Hepatocyte (in vitro differentiated cells): ENCODE measurements around the gene ASL. TPM values are rescaled to one million over a fixed set of nuclear protein-coding genes. Genes with fewer than 3 reads are reported as not detected.
"Not testable (repeated sequence)": the region's sequence is repeated elsewhere in the genome, so short reads cannot be mapped to it uniquely, and the experiment has no call there.

ENCODE experiments used
- DNase-seq: peaks from one replicate; pipeline ENCODE4 v3.0.0-alpha.2; 2016; ENCODE audit warnings: low spot score
- H2AFZ ChIP-seq: fragments of 200-600 bp; sonication (generic); 2 replicates; pipeline ENCODE4 v1.6.0; 2016; ENCODE audit warnings: antibody characterized with exemption, mild to moderate bottlenecking
- H3K27ac ChIP-seq: fragments of 200-600 bp; sonication (generic); 2 replicates; pipeline ENCODE4 v1.5.1; 2016; ENCODE audit warnings: mild to moderate bottlenecking
- H3K27me3 ChIP-seq: fragments of 200-600 bp; sonication (generic); 2 replicates; pipeline ENCODE4 v1.6.1; 2016
- H3K36me3 ChIP-seq: fragments of 200-600 bp; sonication (generic); replicated peaks from 2 replicates; pipeline ENCODE4 v1.5.1; 2016; ENCODE audit warnings: low read depth; ENCODE audit not compliant: insufficient read depth
- H3K4me1 ChIP-seq: fragments of 200-600 bp; sonication (generic); 2 replicates; pipeline ENCODE4 v1.5.1; 2016; ENCODE audit warnings: mild to moderate bottlenecking, moderate library complexity; ENCODE audit not compliant: insufficient read depth
- H3K4me2 ChIP-seq: fragments of 200-600 bp; sonication (generic); 2 replicates; pipeline ENCODE4 v1.6.0; 2016
- H3K4me3 ChIP-seq: fragments of 200-600 bp; sonication (generic); 2 replicates; pipeline ENCODE4 v1.5.1; 2016; ENCODE audit warnings: mild to moderate bottlenecking
- H3K79me2 ChIP-seq: fragments of 200-600 bp; sonication (generic); 2 replicates; pipeline ENCODE4 v1.6.0; 2017; ENCODE audit warnings: mild to moderate bottlenecking
- H3K9me2 ChIP-seq: fragments of 200-600 bp; sonication (generic); replicated peaks from 2 replicates; pipeline ENCODE4 v1.6.0; 2017; ENCODE audit warnings: mild to moderate bottlenecking; ENCODE audit not compliant: insufficient read depth
- H3K9me3 ChIP-seq: fragments of 200-600 bp; sonication (generic); 2 replicates; pipeline ENCODE4 v1.5.1; 2016; ENCODE audit warnings: low read depth, mild to moderate bottlenecking
- H4K20me1 ChIP-seq: fragments of 200-600 bp; sonication (generic); 2 replicates; pipeline ENCODE4 v1.6.0; 2016; ENCODE audit warnings: mild to moderate bottlenecking; ENCODE audit not compliant: insufficient read depth, poor library complexity, severe bottlenecking
- CTCF ChIP-seq: fragments of 200-600 bp; sonication (generic); IDR thresholded peaks from 2 replicates; pipeline ENCODE4 v1.5.1; 2016; ENCODE audit warnings: antibody characterized with exemption, mild to moderate bottlenecking; ENCODE audit not compliant: poor library complexity
- EZH2 ChIP-seq: fragments of 200-600 bp; sonication (generic); IDR thresholded peaks from 2 replicates; pipeline ENCODE4 v1.6.1; 2016; ENCODE audit warnings: antibody characterized with exemption, mild to moderate bottlenecking, borderline replicate concordance
- EZH2phosphoT487 ChIP-seq: fragments of 200-600 bp; sonication (generic); IDR thresholded peaks from one replicate; pipeline ENCODE4 v1.6.1; 2018; ENCODE audit warnings: antibody characterized with exemption, mild to moderate bottlenecking, low read depth, moderate library complexity; ENCODE audit not compliant: unreplicated experiment, severe bottlenecking
- WGBS: methylation state at CpG from one replicate; pipeline ENCODE4 v1.1.6; 2016; ENCODE audit warnings: low lambda C conversion rate; ENCODE audit errors: missing lambda C conversion rate; 5-methylcytosine and 5-hydroxymethylcytosine counted together
- polyA plus RNA-seq: library from polyadenylated mRNA; unstranded; fragments of >200 nt; fragmentation: Nextera tagmentation; extraction: Ambion mirVana; gene quantifications from 2 replicates; pipeline ENCODE4 v1.2.1, GENCODE V29; 2016
- total RNA-seq: library from RNA; depleted of rRNA; stranded (reverse); fragments of >200 nt; gene quantifications from 2 replicates; pipeline ENCODE4 v1.2.3, GENCODE V29; 2014

Gene ASL
- total and polyA plus RNA-seq, 2 experiments from 2014 or later = 98.5 to 109 TPM

- no peaks in the 10 kb centered on the region for H3K27me3 ChIP-seq
- WGBS = 97% methylated on average over 5 of the region's 5 CpGs
- no peak overlapping the region for H3K27ac ChIP-seq
- H3K4me3 ChIP-seq = no peak overlapping the region
- no peak overlapping the region for H2AFZ ChIP-seq
- no peaks in the 10 kb centered on the region for H3K79me2 ChIP-seq
- no peaks in the 10 kb centered on the region for H3K9me2 ChIP-seq
- H3K4me2 ChIP-seq = no peak overlapping the region
- no peaks in the 10 kb centered on the region for H3K4me1 ChIP-seq
- H3K36me3 ChIP-seq = no peaks in the 10 kb centered on the region
- H4K20me1 ChIP-seq = no peaks in the 10 kb centered on the region
- H3K9me3 ChIP-seq = no peaks in the 10 kb centered on the region
- TF ChIP-seq EZH2phosphoT487 (no peak), EZH2 (no peak)
- DNase-seq = no peak
These were observed 29.7 kb downstream of the ASL start for GRCh38 chr7:66105263-66105748.

DNA sequence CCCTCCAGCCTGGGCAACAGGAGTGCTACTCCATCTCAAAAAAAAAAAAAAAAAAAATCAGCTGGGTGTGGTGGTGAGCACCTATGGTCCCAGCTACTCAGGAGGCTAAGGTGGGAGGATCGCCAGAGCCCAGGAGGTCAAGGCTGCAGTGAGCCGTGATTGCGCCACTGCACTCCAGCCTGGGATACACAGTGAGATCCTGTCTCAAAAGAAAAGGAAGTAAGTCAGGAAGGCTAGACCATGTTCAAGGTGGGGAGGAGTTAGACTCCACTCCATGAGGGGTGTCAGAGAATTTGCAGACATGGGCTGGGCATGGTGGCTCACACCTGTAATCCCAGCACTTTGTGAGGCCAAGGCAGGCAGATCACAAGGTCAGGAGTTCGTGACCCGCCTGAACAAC is 32.8 kb downstream of the ASL start:
- H4K20me1 ChIP-seq = not testable (repeated sequence)

GRCh38 chr7:66110856-66111255 is 35.2 kb downstream of the ASL start:
- 70% methylated on average over 9 of the region's 9 CpGs for WGBS
- no peak for DNase-seq
- Histone ChIP-seq H2AFZ (no peak overlapping the region), H3K79me2 (peaks cover 8% of the 10 kb centered on the region), H3K27ac (no peak overlapping the region), H3K9me2 (no peaks in the 10 kb centered on the region), H4K20me1 (no peaks in the 10 kb centered on the region), H3K9me3 (no peaks in the 10 kb centered on the region), H3K4me2 (no peak overlapping the region), H3K27me3 (no peaks in the 10 kb centered on the region), H3K4me3 (no peak overlapping the region), H3K4me1 (peaks cover 4% of the 10 kb centered on the region), H3K36me3 (no peaks in the 10 kb centered on the region)
- TF ChIP-seq CTCF (no peak), EZH2phosphoT487 (no peak), EZH2 (no peak)

More for the DNA sequence above, 32.8 kb downstream of the ASL start:
- H3K27me3 ChIP-seq, H3K9me2 ChIP-seq, H3K4me2 ChIP-seq, H3K79me2 ChIP-seq, H2AFZ ChIP-seq, DNase-seq, H3K4me3 ChIP-seq, H3K27ac ChIP-seq, H3K9me3 ChIP-seq, H3K4me1 ChIP-seq, H3K36me3 ChIP-seq: not testable (repeated sequence)
- WGBS = 88% methylated on average over 5 of the region's 5 CpGs

DNA sequence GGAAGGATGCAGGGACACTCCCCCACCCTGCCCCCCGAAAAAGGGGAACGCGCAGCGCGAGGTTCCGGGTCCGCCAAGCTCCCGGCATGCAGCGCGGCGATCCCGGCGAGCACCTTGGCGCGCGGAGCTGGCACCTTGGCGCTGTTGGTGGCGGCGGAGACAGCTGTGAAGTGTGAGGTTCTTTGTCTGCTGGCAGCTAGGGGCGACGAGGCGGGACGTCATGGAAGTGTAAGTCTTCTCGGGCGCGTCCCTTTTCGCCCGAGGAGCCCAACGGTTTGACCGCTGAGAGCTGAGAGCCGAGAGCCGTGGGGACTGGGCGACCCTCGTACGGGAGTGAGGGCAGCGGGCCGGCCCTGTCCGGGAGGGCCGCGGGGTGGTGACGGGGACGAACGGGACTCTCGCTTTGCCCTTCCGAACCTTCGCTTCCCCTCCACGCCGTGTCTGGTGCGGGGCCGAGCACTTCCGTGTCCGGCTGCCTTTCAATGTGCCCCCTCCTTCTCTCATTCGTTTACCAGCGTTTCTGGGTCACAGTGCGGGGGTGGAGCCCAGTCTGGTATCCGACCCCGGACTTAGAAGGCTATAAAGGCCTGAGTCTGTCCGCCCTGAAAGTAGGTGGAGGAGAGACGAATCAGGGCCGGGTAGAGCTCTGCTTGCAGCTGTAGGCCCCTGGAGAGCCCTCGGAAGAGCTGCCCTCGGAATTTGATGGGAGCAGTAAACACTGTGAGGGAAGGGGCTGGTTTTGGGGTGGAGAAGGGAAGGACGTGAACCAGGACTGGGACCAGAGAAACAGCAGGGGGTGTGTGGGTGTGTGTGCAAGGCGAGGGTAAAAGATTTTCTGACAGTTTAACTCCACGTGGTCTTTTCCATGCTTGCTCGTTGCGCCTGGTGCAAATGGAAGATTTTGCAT is 39.4 kb downstream of the ASL start, which contains the start of gene CRCP:
TSS of gene CRCP (plus strand) at position 105 of the 907 bp plus-strand sequence. CDS start at position 221, 116 bp downstream.
- peaks cover 17% of the 10 kb centered on the region for H4K20me1 ChIP-seq
- peak; percentile 89 for DNase-seq
- H3K4me3 ChIP-seq = peak within 1 kb of the TSS; percentile 79
- no peaks in the 10 kb centered on the region for H3K27me3 ChIP-seq
- H3K36me3 ChIP-seq = no peaks in the 10 kb centered on the region
- peaks cover 49% of the 10 kb centered on the region for H3K79me2 ChIP-seq
- H2AFZ ChIP-seq = peak within 1 kb of the TSS; percentile 85
- peak within 1 kb of the TSS; percentile 98 for H3K27ac ChIP-seq
- no peaks in the 10 kb centered on the region for H3K9me2 ChIP-seq
- no peak for TF ChIP-seq EZH2
- TF ChIP-seq EZH2phosphoT487 = no peak
- TF ChIP-seq CTCF = peak; percentile 50
- H3K9me3 ChIP-seq = no peaks in the 10 kb centered on the region
- peak within 1 kb of the TSS; percentile 80 for H3K4me2 ChIP-seq
- WGBS = 2% methylated on average over 67 of the region's 67 CpGs
- peaks cover 17% of the 10 kb centered on the region for H3K4me1 ChIP-seq

DNA sequence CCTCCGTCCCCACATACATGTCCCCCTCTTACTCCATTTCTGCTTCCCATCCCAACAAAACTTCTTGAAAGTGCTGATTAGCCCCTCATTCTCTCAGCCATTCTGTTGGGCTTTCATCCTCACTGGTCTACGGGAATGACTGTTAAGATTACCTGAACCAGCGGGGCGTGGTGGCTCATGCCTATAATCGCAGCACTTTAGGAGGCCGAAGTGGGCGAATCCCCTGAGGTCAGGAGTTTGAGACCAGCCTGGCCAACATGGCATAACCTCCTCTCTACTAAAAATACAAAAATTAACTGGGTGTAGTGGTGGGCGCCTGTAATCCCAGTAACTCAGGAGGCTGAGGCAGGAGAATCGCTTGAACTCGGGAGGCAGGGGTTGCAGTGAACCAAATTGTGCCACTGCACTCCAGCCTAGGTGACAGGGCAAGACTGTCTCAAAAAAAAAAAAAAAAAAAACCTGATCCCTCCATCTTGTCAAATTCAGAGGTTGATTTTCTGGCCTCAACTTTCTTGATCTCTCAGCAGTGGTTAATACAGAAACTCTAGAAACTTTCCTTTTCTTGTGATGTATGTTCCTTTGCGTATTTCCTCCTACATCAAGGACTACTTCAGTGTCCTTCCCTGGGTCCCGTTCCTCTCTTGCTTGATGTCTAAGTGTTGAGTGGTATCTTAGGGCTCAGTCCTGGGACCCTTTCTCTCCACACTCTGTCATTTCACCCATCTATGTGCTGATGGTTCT is 41.2 kb downstream of the ASL start:
- H3K9me3 ChIP-seq, H3K27ac ChIP-seq, H3K36me3 ChIP-seq, H3K4me3 ChIP-seq, DNase-seq, H3K27me3 ChIP-seq, H2AFZ ChIP-seq, H3K9me2 ChIP-seq: not testable (repeated sequence)
- peaks cover 17% of the 10 kb centered on the region for H3K4me1 ChIP-seq
- H3K79me2 ChIP-seq = peaks cover 65% of the 10 kb centered on the region
- peaks cover 22% of the 10 kb centered on the region for H4K20me1 ChIP-seq
- 96% methylated on average over 12 of the region's 12 CpGs for WGBS
- peak overlapping the region; percentile 80 for H3K4me2 ChIP-seq
